SK-N-MC (cell line): ENCODE data around the gene PLEKHO2.
"Not testable (repeated sequence)": the region's sequence is repeated elsewhere in the genome, so short reads cannot be mapped to it uniquely, and the experiment has no call there.

Experiments used
- EZH2 ChIP-seq: fragments of 200-600 bp; sonication (generic); IDR thresholded peaks from one replicate; pipeline ENCODE4 v1.6.1; 2017; ENCODE audit warnings: antibody characterized with exemption
- POLR2AphosphoS5 ChIP-seq: IDR thresholded peaks from 2 replicates; pipeline ENCODE4 v1.6.1; 2012; ENCODE audit warnings: mild to moderate bottlenecking, low read depth, low read length, borderline replicate concordance

GRCh38 chr15:64814965-64815364, 26.8 kb upstream of the PLEKHO2 start:
- not testable (repeated sequence) for TF ChIP-seq POLR2AphosphoS5, EZH2
